ENCODE measurements around the gene IMMP2L.
"Not testable (repeated sequence)": the region's sequence is repeated elsewhere in the genome, so short reads cannot be mapped to it uniquely, and the experiment has no call there.

DNA sequence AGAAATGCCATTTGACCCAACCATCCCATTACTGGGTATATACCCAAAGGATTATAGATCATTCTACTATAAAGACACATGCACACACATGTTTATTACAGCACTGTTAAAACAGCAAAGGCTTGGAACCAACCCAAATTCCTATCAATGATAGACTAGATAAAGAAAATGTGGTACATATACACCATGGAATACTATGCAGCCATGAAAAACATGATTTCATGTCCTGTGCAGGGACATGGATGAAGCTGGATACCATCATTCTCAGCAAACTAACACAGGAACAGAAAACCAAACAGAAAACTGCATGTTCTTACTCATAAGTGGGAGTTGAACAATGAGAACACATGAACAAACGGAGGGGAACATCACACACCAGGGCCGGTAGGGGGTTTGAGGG is 625.6 kb downstream of the IMMP2L start:
- TF ChIP-seq, protein P1, sequence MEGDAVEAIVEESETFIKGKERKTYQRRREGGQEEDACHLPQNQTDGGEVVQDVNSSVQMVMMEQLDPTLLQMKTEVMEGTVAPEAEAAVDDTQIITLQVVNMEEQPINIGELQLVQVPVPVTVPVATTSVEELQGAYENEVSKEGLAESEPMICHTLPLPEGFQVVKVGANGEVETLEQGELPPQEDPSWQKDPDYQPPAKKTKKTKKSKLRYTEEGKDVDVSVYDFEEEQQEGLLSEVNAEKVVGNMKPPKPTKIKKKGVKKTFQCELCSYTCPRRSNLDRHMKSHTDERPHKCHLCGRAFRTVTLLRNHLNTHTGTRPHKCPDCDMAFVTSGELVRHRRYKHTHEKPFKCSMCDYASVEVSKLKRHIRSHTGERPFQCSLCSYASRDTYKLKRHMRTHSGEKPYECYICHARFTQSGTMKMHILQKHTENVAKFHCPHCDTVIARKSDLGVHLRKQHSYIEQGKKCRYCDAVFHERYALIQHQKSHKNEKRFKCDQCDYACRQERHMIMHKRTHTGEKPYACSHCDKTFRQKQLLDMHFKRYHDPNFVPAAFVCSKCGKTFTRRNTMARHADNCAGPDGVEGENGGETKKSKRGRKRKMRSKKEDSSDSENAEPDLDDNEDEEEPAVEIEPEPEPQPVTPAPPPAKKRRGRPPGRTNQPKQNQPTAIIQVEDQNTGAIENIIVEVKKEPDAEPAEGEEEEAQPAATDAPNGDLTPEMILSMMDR (IDR thresholded peaks at IDR 0.05) = not testable (repeated sequence)
- TF ChIP-seq EZH2phosphoT487, EZH2 (IDR thresholded peaks at IDR 0.05): not testable (repeated sequence)
